GM18867 (cell line): ENCODE data around the gene ABCA8.
"Not testable (repeated sequence)": the region's sequence is repeated elsewhere in the genome, so short reads cannot be mapped to it uniquely, and the experiment has no call there.

Experiments used
- ATAC-seq: cut with Tn5 transposase; IDR thresholded peaks from one replicate; pipeline ENCODE4 v1.9.1; 2021; ENCODE audit warnings: mild to moderate bottlenecking, moderate library complexity; ENCODE audit not compliant: unreplicated experiment

Gene ABCA8

GRCh38 chr17:68955181-68955841, at the start of gene ABCA8:
TSS of gene ABCA8 (minus strand) at chr17:68955392. CDS start at chr17:68942034, 13,358 bp downstream.
- ATAC-seq = no peak

- not testable (repeated sequence) for ATAC-seq
Observed at GRCh38 chr17:69004759-69005158, 49.6 kb upstream of the ABCA8 start.

DNA sequence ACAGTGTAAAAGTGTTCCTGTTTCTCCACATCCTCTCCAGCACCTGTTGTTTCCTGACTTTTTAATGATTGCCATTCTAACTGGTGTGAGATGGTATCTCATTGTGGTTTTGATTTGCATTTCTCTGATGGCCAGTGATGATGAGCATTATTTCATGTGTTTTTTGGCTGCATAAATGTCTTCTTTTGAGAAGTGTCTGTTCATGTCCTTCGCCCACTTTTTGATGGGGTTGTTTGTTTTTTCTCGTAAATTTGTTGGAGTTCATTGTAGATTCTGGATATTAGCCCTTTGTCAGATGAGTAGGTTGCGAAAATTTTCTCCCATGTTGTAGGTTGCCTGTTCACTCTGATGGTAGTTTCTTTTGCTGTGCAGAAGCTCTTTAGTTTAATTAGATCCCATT, 44.6 kb upstream of the ABCA8 start:
- not testable (repeated sequence) for ATAC-seq

- ATAC-seq = no peak
Observed at GRCh38 chr17:68993112-68993511, 37.9 kb upstream of the ABCA8 start.

GRCh38 chr17:68987966-68988365, 32.8 kb upstream of the ABCA8 start:
- no peak for ATAC-seq

GRCh38 chr17:68981288-68981687, 26.1 kb upstream of the ABCA8 start:
- peak; percentile 78 for ATAC-seq

GRCh38 chr17:68973098-68973846, 18.1 kb upstream of the ABCA8 start:
- no peak for ATAC-seq

DNA sequence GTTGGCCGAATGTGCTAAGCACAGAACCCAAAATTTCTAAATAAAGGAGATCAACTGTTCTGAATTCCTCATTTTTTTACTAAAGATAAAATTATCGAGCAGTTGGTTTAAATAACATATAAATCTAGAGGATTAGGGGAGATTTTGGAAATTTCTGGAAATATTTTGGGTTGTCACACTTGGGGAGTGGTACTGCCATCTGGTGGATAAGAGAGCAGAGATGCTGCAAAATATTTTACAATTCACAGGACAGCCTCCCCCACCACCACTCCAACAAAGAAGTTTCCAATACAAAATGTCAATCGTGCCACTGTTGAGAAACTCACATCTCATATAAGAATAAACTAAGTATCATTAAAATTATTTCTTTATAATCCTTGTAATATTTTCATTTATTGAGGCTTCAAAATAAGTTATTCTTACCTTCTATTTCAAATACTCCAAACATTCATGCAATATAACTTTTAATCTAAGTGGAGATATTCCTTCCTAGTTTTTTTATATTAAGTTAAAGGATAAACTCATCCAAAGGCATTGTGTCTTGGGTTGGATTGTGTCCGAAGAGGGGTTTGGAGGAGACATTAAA, 17.0 kb upstream of the ABCA8 start:
- ATAC-seq = no peak

- no peak for ATAC-seq
Observed at GRCh38 chr17:68969101-68969500, 13.9 kb upstream of the ABCA8 start.

DNA sequence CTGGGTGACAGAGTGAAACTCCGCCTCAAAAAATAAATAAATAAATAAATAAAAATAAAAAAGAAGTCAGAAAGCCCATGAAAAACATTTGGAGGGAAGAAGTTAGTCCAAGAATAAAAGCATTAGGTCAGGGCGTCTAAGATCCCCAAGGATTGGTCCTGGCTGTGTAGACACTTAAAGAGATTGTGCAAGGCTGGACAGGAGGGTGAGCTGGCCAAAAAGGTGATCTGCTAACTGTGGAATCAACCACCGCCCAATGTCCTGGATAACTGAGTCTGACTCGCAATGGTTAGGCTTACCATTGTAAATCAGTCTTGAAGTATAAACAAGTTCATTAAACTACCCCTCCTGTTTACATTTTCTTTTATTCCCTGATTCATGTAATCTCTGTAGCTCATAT, 8.8 kb upstream of the ABCA8 start:
- no peak for ATAC-seq

DNA sequence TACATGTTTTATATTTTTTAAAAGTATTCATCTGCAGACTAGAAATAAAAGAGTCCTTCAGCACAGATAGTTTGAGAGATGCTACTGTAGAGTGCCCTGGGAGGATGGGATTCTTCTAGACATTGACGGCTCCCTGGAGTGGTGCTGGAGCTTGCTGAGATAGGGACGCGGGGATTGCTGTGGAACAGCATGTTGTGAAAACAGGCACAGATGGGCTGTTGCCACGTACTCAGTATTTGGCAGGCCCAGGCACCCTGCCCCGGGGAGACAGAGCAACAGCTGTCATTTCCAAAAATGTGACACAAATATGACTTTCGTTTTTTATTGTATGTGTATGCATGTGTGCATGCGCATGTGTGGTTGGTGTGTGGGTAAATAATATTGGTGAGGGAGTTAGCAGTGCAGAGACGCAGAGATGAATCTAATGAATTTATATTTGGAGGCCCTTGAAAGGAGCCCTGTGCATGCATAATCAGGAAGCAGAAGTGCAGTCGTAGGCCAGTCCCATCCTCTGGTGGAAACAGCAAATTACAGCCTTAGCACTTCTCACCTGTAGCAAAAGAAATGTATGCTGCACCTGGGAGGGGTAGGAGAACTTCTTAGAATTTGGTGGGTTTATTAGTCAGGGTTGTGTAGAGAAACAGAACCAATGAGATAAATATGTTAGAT, 6.2 kb upstream of the ABCA8 start:
- no peak for ATAC-seq

GRCh38 chr17:68959117-68959516, 3.9 kb upstream of the ABCA8 start:
- ATAC-seq = not testable (repeated sequence)

GRCh38 chr17:68957944-68958343, 2.8 kb upstream of the ABCA8 start:
- ATAC-seq = no peak

DNA sequence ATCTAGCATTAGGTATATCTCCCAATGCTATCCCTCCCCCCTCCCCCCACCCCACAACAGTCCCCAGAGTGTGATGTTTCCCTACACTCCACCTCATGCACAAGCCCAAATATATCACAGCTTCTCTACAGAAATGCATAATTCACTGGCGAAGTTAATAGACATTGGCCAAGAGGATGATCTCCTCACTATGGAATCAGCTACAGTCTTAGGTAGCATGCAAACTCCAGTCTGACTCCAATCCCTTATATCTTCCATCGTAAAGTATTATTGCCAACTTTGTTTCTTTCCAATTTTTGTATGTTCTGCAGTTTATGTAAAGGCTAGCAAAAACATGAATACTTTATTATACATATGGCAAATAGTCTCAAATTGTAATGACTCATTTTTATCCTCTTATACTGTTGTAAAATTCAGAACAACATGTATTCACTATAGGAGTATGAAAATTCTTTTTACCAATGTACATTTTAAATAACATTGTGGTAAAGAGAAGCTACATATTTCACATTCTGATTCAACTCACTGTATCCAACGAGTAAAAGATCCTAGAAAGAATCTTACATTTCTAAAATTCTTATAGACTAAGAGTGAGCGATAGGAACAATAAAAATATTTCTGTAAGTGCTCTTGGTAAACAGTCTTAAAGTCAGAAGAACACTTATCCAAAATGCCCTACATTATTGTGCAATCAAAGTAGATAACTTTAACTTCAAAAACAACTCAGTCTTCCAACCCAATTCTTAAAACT, 871 bp downstream of the ABCA8 start:
- no peak for ATAC-seq

DNA sequence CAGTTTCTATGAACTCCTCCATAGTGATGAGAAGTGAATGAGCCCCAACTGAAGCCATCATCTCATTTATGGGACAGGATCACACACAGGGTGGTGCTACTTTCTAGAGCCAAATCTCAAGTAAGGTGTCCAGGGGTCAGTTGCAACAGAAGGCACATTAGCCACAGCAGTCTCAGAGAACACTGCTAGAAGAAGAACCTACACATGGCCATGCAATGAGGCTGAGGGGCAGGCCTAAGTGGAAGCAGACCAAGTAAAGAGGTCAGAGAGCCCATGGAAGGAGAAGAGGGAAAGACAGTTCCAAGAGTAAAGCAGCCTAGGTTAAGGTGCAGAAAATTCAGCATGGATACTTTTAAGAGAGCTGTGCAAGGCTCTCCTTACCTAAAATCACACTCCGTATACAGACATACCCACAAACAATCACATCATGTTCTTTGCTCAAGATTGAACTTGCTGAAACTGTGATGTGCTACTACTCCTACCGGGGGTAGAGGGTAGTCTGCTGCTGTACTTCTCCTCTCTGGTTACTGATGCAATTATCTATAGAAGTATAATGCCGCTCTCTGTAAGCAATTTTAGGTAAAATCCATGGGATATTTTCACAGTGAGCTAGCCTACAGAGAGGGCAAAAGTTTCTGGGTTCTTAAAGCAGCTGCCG, 1.7 kb downstream of the ABCA8 start:
- ATAC-seq = no peak

DNA sequence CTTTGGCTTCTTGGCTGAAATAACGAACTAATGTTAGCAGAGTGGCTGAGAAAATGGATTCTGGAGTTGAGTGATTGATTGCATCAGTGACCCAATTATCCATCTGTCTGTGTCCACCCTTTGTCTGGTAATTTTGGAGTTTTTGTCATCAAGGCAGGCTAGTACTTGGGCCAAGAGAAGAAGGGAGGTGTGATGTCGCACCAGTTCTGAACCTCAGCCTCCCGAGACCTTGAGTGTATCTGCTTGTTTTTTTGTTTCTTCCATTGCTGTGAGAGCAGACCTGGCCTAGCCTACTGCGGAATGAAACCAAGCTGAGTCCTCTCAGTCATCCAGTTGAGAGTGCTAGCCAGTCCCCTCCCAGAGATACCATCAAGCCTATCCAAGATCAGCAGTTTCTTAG, 4.5 kb downstream of the ABCA8 start:
- no peak for ATAC-seq

DNA sequence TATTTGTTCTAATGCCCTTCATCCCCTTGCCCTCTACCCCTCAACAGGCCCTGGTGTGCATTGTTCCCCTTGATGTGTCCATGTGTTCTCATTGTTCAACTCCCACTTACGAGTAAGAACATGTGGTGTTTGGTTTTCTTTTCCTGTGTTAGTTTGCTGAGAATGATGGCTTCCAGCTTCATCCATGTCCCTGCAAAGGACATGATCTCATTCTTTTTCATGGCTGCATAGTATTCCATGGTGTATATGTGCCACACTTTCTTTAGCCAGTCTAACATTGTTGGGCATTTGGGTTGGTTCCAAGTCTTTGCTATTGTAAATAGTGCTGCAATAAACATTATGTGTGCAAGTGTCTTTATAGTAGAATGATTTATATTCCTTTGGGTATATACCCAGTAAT, 7.3 kb downstream of the ABCA8 start:
- not testable (repeated sequence) for ATAC-seq

GRCh38 chr17:68944435-68945035, 10.7 kb downstream of the ABCA8 start:
- ATAC-seq = no peak

DNA sequence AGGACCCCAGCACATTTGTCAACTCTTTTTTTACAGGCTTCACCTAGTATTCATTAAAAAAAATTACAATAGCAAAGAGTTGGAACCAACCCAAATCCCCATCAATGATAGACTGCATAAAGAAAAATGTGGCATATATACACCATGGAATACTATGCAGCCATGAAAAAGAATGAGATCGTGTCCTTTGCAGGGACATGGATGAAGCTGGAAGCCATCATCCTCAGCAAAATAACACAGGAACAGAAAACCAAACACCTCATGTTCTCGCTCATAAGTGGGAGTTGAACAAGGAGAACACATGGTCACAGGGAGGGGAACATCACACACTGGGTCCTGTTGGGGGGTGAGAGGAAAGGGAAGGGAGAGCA, 11.4 kb downstream of the ABCA8 start:
- not testable (repeated sequence) for ATAC-seq
